IMR-90 (cell line): ENCODE data around the gene DTX3.

ENCODE experiments used
- BHLHE40 ChIP-seq: fragments of 150-350 bp; IDR thresholded peaks from 2 replicates; pipeline ENCODE4 v1.6.1; 2016; ENCODE audit warnings: mild to moderate bottlenecking, low read depth, low read length
- CEBPB ChIP-seq: IDR thresholded peaks from 2 replicates; pipeline ENCODE4 v1.6.1; 2012; ENCODE audit warnings: low read depth, low read length, improper control_type of control experiment
- CHD1 ChIP-seq: IDR thresholded peaks from 2 replicates; pipeline ENCODE4 v1.6.1; 2012; ENCODE audit warnings: low read depth, low read length, improper control_type of control experiment
- MAFK ChIP-seq: IDR thresholded peaks from 2 replicates; pipeline ENCODE4 v1.6.1; 2012; ENCODE audit warnings: low read depth, low read length, improper control_type of control experiment
- MXI1 ChIP-seq: IDR thresholded peaks from 2 replicates; pipeline ENCODE4 v1.6.1; 2012; ENCODE audit warnings: low read depth, mild to moderate bottlenecking, low read length, moderate library complexity, borderline replicate concordance
- POLR2A ChIP-seq: IDR thresholded peaks from 2 replicates; pipeline ENCODE4 v1.6.1; 2012; ENCODE audit warnings: mild to moderate bottlenecking, low read depth, low read length
- RAD21 ChIP-seq: IDR thresholded peaks from 2 replicates; pipeline ENCODE4 v1.6.1; 2012; ENCODE audit warnings: low read length, improper control_type of control experiment
- SMC3 ChIP-seq: fragments of 150-350 bp; IDR thresholded peaks from 2 replicates; pipeline ENCODE4 v1.6.1; 2016; ENCODE audit warnings: low read depth, mild to moderate bottlenecking, antibody characterized with exemption, low read length, moderate library complexity
- TF ChIP-seq, protein P1 (sequence below): conservative IDR thresholded peaks from 2 replicates; pipeline ENCODE4 v1.5.1; 2012; ENCODE audit warnings: mild to moderate bottlenecking, low read depth, low read length, improper control_type of control experiment
- TF ChIP-seq, protein P2 (sequence below): fragments of 150-350 bp; IDR thresholded peaks from 2 replicates; pipeline ENCODE4 v1.6.1; 2017; ENCODE audit warnings: mild to moderate bottlenecking, antibody characterized with exemption, low read length, low read depth

DNA sequence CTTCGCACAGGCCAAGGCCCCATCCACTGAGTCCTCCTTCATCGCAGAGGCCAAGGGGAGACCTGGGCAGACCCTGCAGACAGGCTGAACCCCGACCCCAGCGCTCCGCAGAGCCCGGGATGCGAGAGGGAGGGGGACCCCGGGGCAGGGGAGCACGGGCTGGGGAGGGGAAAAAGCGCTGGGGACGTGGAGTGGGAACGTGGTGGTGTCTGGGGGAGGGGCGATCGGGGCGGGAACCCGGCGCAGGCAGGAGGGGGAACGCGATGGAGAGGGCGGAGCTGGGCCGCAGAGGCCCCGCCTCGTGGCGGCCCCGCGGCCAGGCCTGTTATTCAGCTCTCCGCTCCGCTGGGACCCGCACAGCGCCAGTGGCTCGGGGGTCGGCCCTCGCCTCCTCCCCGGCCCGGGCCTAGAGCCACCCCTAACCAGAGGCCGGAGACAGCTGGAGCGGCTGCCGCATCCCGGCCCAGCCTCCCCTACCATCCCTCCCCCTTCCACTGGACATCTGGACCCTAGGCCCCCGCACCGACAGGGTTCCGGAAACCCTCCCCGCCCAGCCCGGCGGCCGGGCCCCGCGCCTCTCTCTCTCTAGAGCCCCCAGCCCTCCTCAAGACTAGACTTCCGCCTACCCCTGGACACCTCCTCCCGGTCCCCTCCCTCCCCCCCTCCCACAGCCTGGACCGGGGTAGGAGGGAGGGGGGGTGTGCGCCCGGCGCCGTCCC lies 6.6 kb downstream of the DTX3 start, which contains the start of gene ARHGEF25:
- TF ChIP-seq, protein P1, sequence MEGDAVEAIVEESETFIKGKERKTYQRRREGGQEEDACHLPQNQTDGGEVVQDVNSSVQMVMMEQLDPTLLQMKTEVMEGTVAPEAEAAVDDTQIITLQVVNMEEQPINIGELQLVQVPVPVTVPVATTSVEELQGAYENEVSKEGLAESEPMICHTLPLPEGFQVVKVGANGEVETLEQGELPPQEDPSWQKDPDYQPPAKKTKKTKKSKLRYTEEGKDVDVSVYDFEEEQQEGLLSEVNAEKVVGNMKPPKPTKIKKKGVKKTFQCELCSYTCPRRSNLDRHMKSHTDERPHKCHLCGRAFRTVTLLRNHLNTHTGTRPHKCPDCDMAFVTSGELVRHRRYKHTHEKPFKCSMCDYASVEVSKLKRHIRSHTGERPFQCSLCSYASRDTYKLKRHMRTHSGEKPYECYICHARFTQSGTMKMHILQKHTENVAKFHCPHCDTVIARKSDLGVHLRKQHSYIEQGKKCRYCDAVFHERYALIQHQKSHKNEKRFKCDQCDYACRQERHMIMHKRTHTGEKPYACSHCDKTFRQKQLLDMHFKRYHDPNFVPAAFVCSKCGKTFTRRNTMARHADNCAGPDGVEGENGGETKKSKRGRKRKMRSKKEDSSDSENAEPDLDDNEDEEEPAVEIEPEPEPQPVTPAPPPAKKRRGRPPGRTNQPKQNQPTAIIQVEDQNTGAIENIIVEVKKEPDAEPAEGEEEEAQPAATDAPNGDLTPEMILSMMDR = no peak
- TF ChIP-seq POLR2A (peak; percentile 67; the same call in 1 of the 2 replicates), CEBPB (no peak), RAD21 (no peak), SMC3 (no peak), MAFK (no peak), BHLHE40 (no peak), MXI1 (peak; percentile 35; the same call in 1 of the 2 replicates), CHD1 (no peak)
- TF ChIP-seq, protein P2, sequence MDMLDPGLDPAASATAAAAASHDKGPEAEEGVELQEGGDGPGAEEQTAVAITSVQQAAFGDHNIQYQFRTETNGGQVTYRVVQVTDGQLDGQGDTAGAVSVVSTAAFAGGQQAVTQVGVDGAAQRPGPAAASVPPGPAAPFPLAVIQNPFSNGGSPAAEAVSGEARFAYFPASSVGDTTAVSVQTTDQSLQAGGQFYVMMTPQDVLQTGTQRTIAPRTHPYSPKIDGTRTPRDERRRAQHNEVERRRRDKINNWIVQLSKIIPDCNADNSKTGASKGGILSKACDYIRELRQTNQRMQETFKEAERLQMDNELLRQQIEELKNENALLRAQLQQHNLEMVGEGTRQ = no peak
